H9 (cell line): ENCODE results near the gene RAB35. TPM values are rescaled to one million over a fixed set of nuclear protein-coding genes. Genes with fewer than 3 reads are reported as not detected.

Experiments
- DNase-seq: peaks from one replicate; pipeline ENCODE4 v3.0.0-alpha.2; 2017
- H2AFZ ChIP-seq: one replicate; pipeline ENCODE4 v1.6.1; 2013; ENCODE audit warnings: mild to moderate bottlenecking, low read length, control low read depth, moderate library complexity
- H2AK5ac ChIP-seq: 2 replicates; pipeline ENCODE4 v1.6.1; 2013; ENCODE audit warnings: low read length, control low read depth, mixed read lengths; ENCODE audit not compliant: insufficient read length
- H2BK120ac ChIP-seq: one replicate; pipeline ENCODE4 v1.6.1; 2013; ENCODE audit warnings: low read depth, mild to moderate bottlenecking, low read length, control low read depth, inconsistent platforms; ENCODE audit not compliant: poor library complexity, severe bottlenecking
- H2BK12ac ChIP-seq: 2 replicates; pipeline ENCODE4 v1.6.1; 2013; ENCODE audit warnings: low read length, control low read depth, mixed read lengths, low read depth; ENCODE audit not compliant: insufficient read length
- H2BK15ac ChIP-seq: 2 replicates; pipeline ENCODE4 v1.6.1; 2013; ENCODE audit warnings: low read depth, low read length, control low read depth
- H2BK20ac ChIP-seq: one replicate; pipeline ENCODE4 v1.6.1; 2013; ENCODE audit warnings: low read depth, mild to moderate bottlenecking, low read length, control low read depth, inconsistent platforms; ENCODE audit not compliant: poor library complexity, severe bottlenecking
- H2BK5ac ChIP-seq: 2 replicates; pipeline ENCODE4 v1.6.1; 2013; ENCODE audit warnings: low read length, control low read depth, mixed read lengths; ENCODE audit not compliant: insufficient read length
- H3K14ac ChIP-seq: 2 replicates; pipeline ENCODE4 v1.6.1; 2013; ENCODE audit warnings: low read length, control low read depth; ENCODE audit not compliant: insufficient read depth
- H3K18ac ChIP-seq: 2 replicates; pipeline ENCODE4 v1.6.1; 2013; ENCODE audit warnings: low read depth, mild to moderate bottlenecking, mixed read lengths, low read length, control low read depth; ENCODE audit not compliant: insufficient read length
- H3K23ac ChIP-seq: 2 replicates; pipeline ENCODE4 v1.6.1; 2013; ENCODE audit warnings: low read length, control low read depth, mixed read lengths, low read depth; ENCODE audit not compliant: insufficient read length
- H3K23me2 ChIP-seq: 2 replicates; pipeline ENCODE4 v1.6.1; 2013; ENCODE audit warnings: low read depth, mild to moderate bottlenecking, mixed read lengths, low read length, control low read depth; ENCODE audit not compliant: insufficient read length, poor library complexity, severe bottlenecking
- H3K27ac ChIP-seq: 2 replicates; pipeline ENCODE4 v1.5.1; 2013; ENCODE audit warnings: low read length, control low read depth, mixed read lengths, low read depth; ENCODE audit not compliant: insufficient read length
- H3K27me3 ChIP-seq: 2 replicates; pipeline ENCODE4 v1.6.1; 2013; ENCODE audit warnings: low read length, control low read depth, inconsistent platforms; ENCODE audit not compliant: insufficient read depth
- H3K4ac ChIP-seq: 2 replicates; pipeline ENCODE4 v1.6.1; 2013; ENCODE audit warnings: low read depth, mild to moderate bottlenecking, control low read depth, inconsistent platforms, low read length, moderate library complexity
- H3K4me1 ChIP-seq: 2 replicates; pipeline ENCODE4 v1.6.1; 2013; ENCODE audit warnings: low read length, control low read depth, inconsistent platforms; ENCODE audit not compliant: insufficient read depth
- H3K4me2 ChIP-seq: 2 replicates; pipeline ENCODE4 v1.6.1; 2013; ENCODE audit warnings: low read length, control low read depth, mixed read lengths; ENCODE audit not compliant: insufficient read length, insufficient read depth
- H3K56ac ChIP-seq: 2 replicates; pipeline ENCODE4 v1.6.1; 2013; ENCODE audit warnings: low read depth, mild to moderate bottlenecking, mixed read lengths, low read length, control low read depth; ENCODE audit not compliant: insufficient read length
- H3K79me1 ChIP-seq: 2 replicates; pipeline ENCODE4 v1.6.1; 2013; ENCODE audit warnings: low read depth, mild to moderate bottlenecking, moderate library complexity, low read length, control low read depth, inconsistent platforms; ENCODE audit not compliant: insufficient read depth, poor library complexity, severe bottlenecking
- H3K79me2 ChIP-seq: 2 replicates; pipeline ENCODE4 v1.6.1; 2013; ENCODE audit warnings: low read length, control low read depth, inconsistent platforms; ENCODE audit not compliant: insufficient read depth
- H3K9ac ChIP-seq: 2 replicates; pipeline ENCODE4 v1.6.1; 2013; ENCODE audit warnings: low read length, control low read depth, mixed read lengths; ENCODE audit not compliant: insufficient read length; ENCODE audit errors: extremely low read depth
- H3K9me3 ChIP-seq: one replicate; pipeline ENCODE4 v1.6.1; 2013; ENCODE audit warnings: low read depth, low read length, inconsistent platforms; ENCODE audit not compliant: control insufficient read depth
- H3T11ph ChIP-seq: one replicate; pipeline ENCODE4 v1.6.1; 2013; ENCODE audit warnings: mild to moderate bottlenecking, low read length, control low read depth, inconsistent platforms
- H4K20me1 ChIP-seq: one replicate; pipeline ENCODE4 v1.6.1; 2013; ENCODE audit not compliant: control insufficient read depth, insufficient read length, insufficient read depth
- H4K5ac ChIP-seq: 2 replicates; pipeline ENCODE4 v1.6.1; 2013; ENCODE audit warnings: low read depth, mild to moderate bottlenecking, mixed read lengths, low read length, control low read depth; ENCODE audit not compliant: insufficient read length
- H4K8ac ChIP-seq: replicated peaks from 2 replicates; pipeline ENCODE4 v1.6.1; 2013; ENCODE audit warnings: low read length, control low read depth, mixed read lengths, low read depth; ENCODE audit not compliant: insufficient read length
- H4K91ac ChIP-seq: 2 replicates; pipeline ENCODE4 v1.6.1; 2013; ENCODE audit warnings: low read depth, mild to moderate bottlenecking, moderate library complexity, mixed read lengths, low read length, control low read depth; ENCODE audit not compliant: insufficient read length
- H3K27ac Mint-ChIP-seq, 3 experiments: 2 replicates in 2 of 3; 3 replicates in 1 of 3; pipeline ENCODE4 v1.8.0; 2020 to 2021; ENCODE audit warnings: mixed read lengths in 3 of 3, mild to moderate bottlenecking in 1 of 3, moderate library complexity in 1 of 3
- H3K27me3 Mint-ChIP-seq: 2 replicates; pipeline ENCODE4 v1.8.0; 2021; ENCODE audit warnings: low read depth, mild to moderate bottlenecking, moderate library complexity, mixed read lengths
- H3K36me3 Mint-ChIP-seq, 3 experiments: 2 replicates in 2 of 3; 3 replicates in 1 of 3; pipeline ENCODE4 v1.8.0; 2020 to 2021; ENCODE audit warnings: low read depth in 3 of 3, mixed read lengths in 3 of 3; ENCODE audit not compliant: insufficient read depth in 1 of 3
- H3K4me1 Mint-ChIP-seq, 2 experiments: 2 replicates each; pipeline ENCODE4 v1.8.0; 2020; ENCODE audit warnings: mixed read lengths in 2 of 2
- H3K4me3 Mint-ChIP-seq, 2 experiments: 2 replicates in 1 of 2; 3 replicates in 1 of 2; pipeline ENCODE4 v1.8.0; 2020 to 2021; ENCODE audit warnings: mild to moderate bottlenecking in 2 of 2, mixed read lengths in 2 of 2, moderate library complexity in 1 of 2
- H3K9me3 Mint-ChIP-seq, 2 experiments: 2 replicates in 1 of 2; 3 replicates in 1 of 2; pipeline ENCODE4 v1.8.0; 2020; ENCODE audit warnings: mild to moderate bottlenecking in 2 of 2, mixed read lengths in 2 of 2, moderate library complexity in 1 of 2
- CTCF ChIP-seq: fragments of 200-600 bp; sonication (generic); conservative IDR thresholded peaks from 3 replicates; pipeline ENCODE4 v1.8.0; 2021; ENCODE audit warnings: antibody characterized with exemption, mild to moderate bottlenecking
- WGBS: extraction: QIAGEN DNeasy Blood & Tissue Kit; methylation state at CpG from one replicate; pipeline ENCODE4 v1.1.7; 2013; ENCODE audit warnings: missing lambda C conversion rate, low lambda C conversion rate, mixed read lengths; ENCODE audit not compliant: insufficient read length; ENCODE audit errors: extremely low coverage; 5-methylcytosine and 5-hydroxymethylcytosine counted together
- total RNA-seq: library from RNA; stranded (reverse); gene quantifications from 2 replicates; pipeline ENCODE4 v1.2.1, GENCODE V29; 2021

RAB35 gene
- total RNA-seq, 1 experiment from 2014 or later, result 60.0 TPM

DNA sequence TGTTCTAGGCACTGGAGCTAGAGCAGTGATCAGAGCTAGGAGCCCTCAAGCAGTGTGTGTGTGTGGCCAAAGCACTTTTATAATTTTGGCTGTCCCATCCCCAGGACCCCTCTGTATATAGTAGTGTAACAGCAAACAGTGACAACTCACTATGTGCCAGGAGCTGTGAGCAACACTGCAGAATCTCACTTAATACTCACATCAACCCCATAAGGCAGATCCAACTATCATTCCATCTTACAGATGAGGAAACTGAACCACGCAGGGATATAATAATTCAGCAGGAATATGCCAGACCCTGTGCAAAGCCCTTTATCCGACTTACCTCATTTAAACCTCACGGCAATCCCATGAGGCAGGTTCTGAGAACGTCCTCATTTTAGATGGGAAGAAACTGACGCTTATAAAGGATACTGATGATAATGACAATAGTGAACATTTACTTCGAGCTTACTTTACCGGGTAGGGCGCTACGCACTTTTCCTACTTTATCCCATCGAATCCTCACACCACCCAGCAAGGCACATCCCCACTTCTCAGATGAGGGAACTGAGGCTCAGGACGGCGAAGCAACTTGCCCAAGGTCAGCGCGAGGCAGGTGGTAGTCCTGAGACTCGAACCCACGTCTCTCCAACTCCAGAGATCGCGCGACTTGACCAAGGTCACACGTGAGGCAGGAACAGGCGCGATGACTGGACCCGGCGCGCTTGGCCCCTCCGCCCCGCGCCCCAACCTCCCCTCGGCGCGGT, 687 bp downstream of the RAB35 start:
- peaks cover 10% of the 10 kb centered on the region for H3K23me2 ChIP-seq
- H4K5ac ChIP-seq, result no peak overlapping the region
- H3K27ac Mint-ChIP-seq, result peak overlapping the region in 2 of 3 experiments; percentile 45 to 95; a peak in 4 of 7 replicates
- no peaks in the 10 kb centered on the region; the same call in 1 of the 2 replicates for H3K27me3 Mint-ChIP-seq
- H3K18ac ChIP-seq, result peak overlapping the region; percentile 61
- H3K36me3 Mint-ChIP-seq, result peaks cover 10 to 34% (median 16%) of the 10 kb centered on the region in 3 experiments
- peak overlapping the region; percentile 85 for H3K4me2 ChIP-seq
- H3K14ac ChIP-seq, result no peak overlapping the region
- no peak overlapping the region for H2BK5ac ChIP-seq
- peak; percentile 67 for DNase-seq
- no peak overlapping the region for H3K4ac ChIP-seq
- no peaks in the 10 kb centered on the region for H3K9me3 ChIP-seq
- H2BK20ac ChIP-seq, result no peak overlapping the region
- peak overlapping the region; percentile 24 for H3K23ac ChIP-seq
- WGBS, result no CpG with 5 or more reads among the region's 31 CpGs
- H2AK5ac ChIP-seq, result no peak overlapping the region
- H3K79me1 ChIP-seq, result peaks cover 2% of the 10 kb centered on the region
- no peak overlapping the region for H4K91ac ChIP-seq
- no peak overlapping the region for H4K8ac ChIP-seq
- H3K79me2 ChIP-seq, result peaks cover 22% of the 10 kb centered on the region; the same call in 1 of the 2 replicates
- TF ChIP-seq CTCF, result no peak
- peaks cover 3% of the 10 kb centered on the region for H4K20me1 ChIP-seq
- H3K27me3 ChIP-seq, result no peaks in the 10 kb centered on the region
- no peak overlapping the region for H2BK12ac ChIP-seq
- H3K4me3 Mint-ChIP-seq, result peak overlapping the region; percentile 89 to 91
- no peaks in the 10 kb centered on the region; a peak in 1 of 5 replicates for H3K9me3 Mint-ChIP-seq
- H2AFZ ChIP-seq, result no peak overlapping the region
- peak overlapping the region; percentile 80 for H3K56ac ChIP-seq
- H2BK15ac ChIP-seq, result no peak overlapping the region
- H3K27ac ChIP-seq, result no peak overlapping the region
- H2BK120ac ChIP-seq, result no peak overlapping the region
- H3K4me1 Mint-ChIP-seq, result peaks cover 34% of the 10 kb centered on the region in 2 experiments
- no peak overlapping the region for H3T11ph ChIP-seq
- peaks cover 6% of the 10 kb centered on the region for H3K4me1 ChIP-seq
- peak overlapping the region; percentile 89 for H3K9ac ChIP-seq
